GM23248 (cell line): ENCODE data around the gene ITM2C. TPM values are rescaled to one million over a fixed set of nuclear protein-coding genes. Genes with fewer than 3 reads are reported as not detected.

Experiments used
- DNase-seq: peaks from one replicate; pipeline ENCODE4 v3.0.0-alpha.2; 2015
- H2AFZ ChIP-seq: fragments of 200-600 bp; sonication (generic); 2 replicates; pipeline ENCODE4 v1.6.1; 2016; ENCODE audit warnings: antibody characterized with exemption
- H3F3A ChIP-seq: fragments of 200-600 bp; sonication (generic); 2 replicates; pipeline ENCODE4 v1.6.1; 2016; ENCODE audit warnings: mild to moderate bottlenecking, antibody characterized with exemption, mixed run types; ENCODE audit not compliant: insufficient read depth
- H3K27ac ChIP-seq: fragments of 200-600 bp; sonication (generic); 2 replicates; pipeline ENCODE4 v1.5.1; 2016; ENCODE audit warnings: mild to moderate bottlenecking
- H3K27me3 ChIP-seq: fragments of 200-600 bp; sonication (generic); replicated peaks from 2 replicates; pipeline ENCODE4 v1.6.1; 2016; ENCODE audit warnings: mild to moderate bottlenecking; ENCODE audit not compliant: insufficient read depth
- H3K36me3 ChIP-seq: fragments of 200-600 bp; sonication (generic); 2 replicates; pipeline ENCODE4 v1.6.1; 2016; ENCODE audit warnings: low read depth, mild to moderate bottlenecking
- H3K4me1 ChIP-seq: fragments of 200-600 bp; sonication (generic); 2 replicates; pipeline ENCODE4 v1.6.1; 2016; ENCODE audit warnings: mild to moderate bottlenecking; ENCODE audit not compliant: insufficient read depth
- H3K4me2 ChIP-seq: fragments of 200-600 bp; sonication (generic); one replicate; pipeline ENCODE4 v1.6.1; 2016; ENCODE audit warnings: mild to moderate bottlenecking; ENCODE audit not compliant: unreplicated experiment
- H3K4me3 ChIP-seq: fragments of 200-600 bp; sonication (generic); 2 replicates; pipeline ENCODE4 v1.5.1; 2016; ENCODE audit warnings: mild to moderate bottlenecking
- H3K79me2 ChIP-seq: fragments of 200-600 bp; sonication (generic); 2 replicates; pipeline ENCODE4 v1.6.1; 2016; ENCODE audit warnings: mild to moderate bottlenecking; ENCODE audit not compliant: insufficient read depth
- H3K9ac ChIP-seq: fragments of 200-600 bp; sonication (generic); 2 replicates; pipeline ENCODE4 v1.6.1; 2016; ENCODE audit warnings: mild to moderate bottlenecking
- H3K9me2 ChIP-seq: fragments of 200-600 bp; sonication (generic); 2 replicates; pipeline ENCODE4 v1.6.1; 2016; ENCODE audit warnings: mixed run types, mild to moderate bottlenecking, moderate library complexity; ENCODE audit not compliant: insufficient read depth
- H3K9me3 ChIP-seq: fragments of 200-600 bp; sonication (generic); one replicate; pipeline ENCODE4 v1.6.1; 2017; ENCODE audit warnings: low read depth
- H4K20me1 ChIP-seq: fragments of 200-600 bp; sonication (generic); 2 replicates; pipeline ENCODE4 v1.6.0; 2016; ENCODE audit not compliant: insufficient read depth
- EZH2 ChIP-seq: fragments of 200-600 bp; sonication (generic); IDR thresholded peaks from 2 replicates; pipeline ENCODE4 v1.6.1; 2018; ENCODE audit warnings: antibody characterized with exemption, mild to moderate bottlenecking; ENCODE audit not compliant: insufficient read depth, poor library complexity, severe bottlenecking
- EZH2phosphoT487 ChIP-seq: fragments of 200-600 bp; sonication (generic); IDR thresholded peaks from 2 replicates; pipeline ENCODE4 v1.6.1; 2018; ENCODE audit warnings: antibody characterized with exemption, moderate library complexity, mild to moderate bottlenecking, low read depth; ENCODE audit not compliant: insufficient read depth
- WGBS, 2 experiments: methylation state at CpG; one replicate each; pipeline ENCODE4 v1.1.6; 2015 to 2017; ENCODE audit warnings: low lambda C conversion rate in 2 of 2, low coverage in 1 of 2; ENCODE audit errors: missing lambda C conversion rate in 2 of 2; 5-methylcytosine and 5-hydroxymethylcytosine counted together
- in situ Hi-C: fragments of 300-500 bp; cut with MboI; formaldehyde crosslinking; loops from 2 replicates; pipeline ENCODE4 v1.15.0; 2020
- polyA plus RNA-seq: library from polyadenylated mRNA; unstranded; fragments of >200 nt; fragmentation: Nextera tagmentation; extraction: Ambion mirVana; gene quantifications from 2 replicates; pipeline ENCODE4 v1.2.1, GENCODE V29; 2016
- total RNA-seq: library from RNA; depleted of rRNA; stranded (reverse); fragments of >200 nt; shearing (Covaris generic); gene quantifications from 2 replicates; pipeline ENCODE4 v1.2.3, GENCODE V29; 2014

Gene ITM2C
- total and polyA plus RNA-seq, 2 experiments from 2014 or later, result 38.9 to 47.3 TPM

- H3K36me3 ChIP-seq, result no peaks in the 10 kb centered on the region
- peaks cover 37% of the 10 kb centered on the region for H3K27me3 ChIP-seq
- no peak overlapping the region for H3K4me3 ChIP-seq
- no peaks in the 10 kb centered on the region for H3K9me2 ChIP-seq
- no peaks in the 10 kb centered on the region for H3K9me3 ChIP-seq
- TF ChIP-seq EZH2phosphoT487, result no peak
- no peak for TF ChIP-seq EZH2
- H3K4me2 ChIP-seq, result no peak overlapping the region
- H3K79me2 ChIP-seq, result no peaks in the 10 kb centered on the region
- in situ Hi-C loops, result no loop called here
- H4K20me1 ChIP-seq, result no peaks in the 10 kb centered on the region
- no peak overlapping the region for H3K9ac ChIP-seq
- no peaks in the 10 kb centered on the region for H3K4me1 ChIP-seq
- H3F3A ChIP-seq, result no peaks in the 10 kb centered on the region
- no peak for DNase-seq
- WGBS, 2 experiments, result 31 to 33% methylated on average over 10 of the region's 10 CpGs
- no peak overlapping the region for H2AFZ ChIP-seq
- no peak overlapping the region for H3K27ac ChIP-seq
Measured at GRCh38 chr2:230900336-230900995, 35.7 kb downstream of the ITM2C start.

DNA sequence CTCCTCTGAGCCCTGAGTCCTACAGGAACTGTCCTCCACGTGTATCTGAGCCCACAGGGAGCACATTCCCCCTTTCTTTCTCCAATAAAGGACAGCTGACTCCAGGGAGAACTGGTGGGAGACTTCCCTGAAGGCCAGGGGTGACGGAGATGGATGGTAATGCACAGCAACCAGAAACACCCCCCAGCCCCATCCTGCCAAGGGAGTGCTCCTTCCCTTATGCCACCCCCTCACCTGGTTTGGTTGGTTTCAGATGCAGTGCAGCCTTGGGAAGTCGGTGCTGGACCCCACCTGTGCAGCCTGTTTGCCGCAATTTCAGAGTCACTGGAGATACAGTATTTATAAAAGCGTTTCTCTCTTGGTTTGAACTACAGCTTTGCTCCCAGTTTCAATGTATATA lies 36.3 kb downstream of the ITM2C start:
- Histone ChIP-seq H3K79me2 (no peaks in the 10 kb centered on the region), H3K4me2 (no peak overlapping the region), H3K27ac (no peak overlapping the region), H3K9me3 (no peaks in the 10 kb centered on the region), H3K9me2 (no peaks in the 10 kb centered on the region), H3K4me3 (no peak overlapping the region), H3K36me3 (no peaks in the 10 kb centered on the region), H3K4me1 (no peaks in the 10 kb centered on the region), H2AFZ (no peak overlapping the region), H4K20me1 (no peaks in the 10 kb centered on the region), H3K9ac (no peak overlapping the region), H3F3A (no peaks in the 10 kb centered on the region), H3K27me3 (peaks cover 37% of the 10 kb centered on the region)
- DNase-seq, result no peak
- in situ Hi-C loops, result no loop called here
- no peak for TF ChIP-seq EZH2
- WGBS, 2 experiments, result 33 to 40% methylated on average over 5 of the region's 5 CpGs

DNA sequence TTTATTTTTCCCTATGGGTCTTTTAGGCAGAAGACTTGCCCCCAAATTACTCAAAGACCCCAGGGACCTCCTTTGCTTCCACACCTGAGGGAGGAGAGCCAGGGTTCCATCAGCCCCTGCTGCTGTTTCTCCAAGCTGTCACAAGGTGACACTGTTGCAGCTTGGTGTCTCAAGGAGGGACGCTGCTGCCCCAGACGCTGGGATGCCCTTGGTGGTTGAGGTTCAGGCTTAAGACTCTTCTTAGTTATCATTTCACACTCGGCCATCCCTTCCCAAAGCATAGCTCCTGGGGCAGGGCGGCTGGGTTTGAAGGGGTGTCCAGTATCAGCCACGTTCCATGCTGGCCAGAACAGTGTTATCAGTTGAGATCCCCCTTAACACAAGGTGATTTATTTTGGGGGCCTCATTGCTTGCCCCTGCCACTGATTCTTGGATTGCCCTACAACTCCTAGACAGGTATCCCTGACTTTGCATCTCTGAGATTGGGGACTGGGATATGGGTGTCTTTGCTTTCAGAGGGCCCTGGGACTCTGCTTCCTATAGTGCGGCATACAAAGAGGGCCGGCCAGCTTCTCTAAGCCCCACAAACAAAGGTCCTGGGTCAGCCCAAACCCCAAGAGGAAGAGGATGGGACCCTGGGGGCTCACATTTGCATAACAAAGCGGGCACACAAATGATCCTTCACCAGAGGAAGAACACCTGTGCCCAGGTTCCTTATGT lies 37.6 kb downstream of the ITM2C start:
- DNase-seq, result peak; percentile 81
- Histone ChIP-seq H3K27ac (no peak overlapping the region), H3K9ac (no peak overlapping the region), H3K79me2 (no peaks in the 10 kb centered on the region), H2AFZ (no peak overlapping the region), H3K4me2 (no peak overlapping the region), H4K20me1 (no peaks in the 10 kb centered on the region), H3K4me1 (no peaks in the 10 kb centered on the region), H3F3A (no peaks in the 10 kb centered on the region), H3K27me3 (peaks cover 30% of the 10 kb centered on the region), H3K9me2 (no peaks in the 10 kb centered on the region), H3K4me3 (no peak overlapping the region), H3K36me3 (no peaks in the 10 kb centered on the region), H3K9me3 (no peaks in the 10 kb centered on the region)
- 28 to 30% methylated on average over 8 of the region's 8 CpGs for WGBS, 2 experiments
- no peak for TF ChIP-seq EZH2phosphoT487
- no peak for TF ChIP-seq EZH2
- in situ Hi-C loops, result no loop called here

DNA sequence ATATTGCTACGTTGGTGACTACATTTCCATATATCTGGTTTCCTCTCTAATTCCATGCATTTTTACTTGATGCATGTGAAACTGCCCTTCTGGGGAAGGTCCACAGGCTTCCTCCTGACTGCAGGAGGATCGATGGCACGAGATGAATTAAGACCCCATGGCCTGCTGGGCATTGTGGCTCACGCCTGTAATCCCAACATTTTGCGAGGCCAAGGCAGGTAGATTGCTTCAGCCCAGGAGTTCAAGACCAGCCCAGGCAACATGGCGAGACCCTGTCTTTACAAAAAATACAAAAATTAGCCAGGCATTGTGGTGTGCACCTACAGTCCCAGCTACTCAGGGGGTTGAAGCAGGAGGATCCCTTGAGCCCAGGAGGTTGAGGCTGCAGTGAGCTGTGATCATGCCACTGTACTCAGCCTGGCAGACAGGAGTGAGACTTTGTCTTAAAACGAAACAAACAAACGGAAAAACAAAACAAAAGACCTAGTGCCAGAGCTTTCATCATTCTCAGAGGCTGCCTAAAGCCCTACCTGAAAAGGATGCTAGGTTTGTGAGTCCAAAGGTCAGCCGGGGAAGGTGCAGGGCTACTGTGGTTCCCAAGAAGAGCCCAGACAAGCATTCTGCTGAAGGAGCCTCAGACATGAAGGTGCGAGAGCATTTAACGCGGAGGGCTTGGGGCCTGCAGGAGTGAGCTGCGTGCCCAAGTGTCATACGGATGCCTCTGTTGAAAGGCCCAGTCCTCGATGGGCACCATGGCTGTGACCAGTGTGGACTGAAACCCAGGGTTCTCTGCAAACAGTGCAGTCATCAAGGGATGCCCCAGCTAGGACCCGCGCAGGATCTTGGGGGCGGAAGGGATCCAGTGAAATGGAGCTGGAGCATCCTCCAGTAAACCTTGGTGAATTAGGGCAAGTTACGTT lies 38.7 kb downstream of the ITM2C start:
- no peak for DNase-seq
- no peaks in the 10 kb centered on the region for H3F3A ChIP-seq
- no peak overlapping the region for H3K4me2 ChIP-seq
- H3K9me3 ChIP-seq, result no peaks in the 10 kb centered on the region
- peaks cover 4% of the 10 kb centered on the region; the same call in 1 of the 2 replicates for H3K4me1 ChIP-seq
- H3K27ac ChIP-seq, result no peak overlapping the region
- 83 to 84% methylated on average over 19 of the region's 19 CpGs for WGBS, 2 experiments
- no peak overlapping the region for H3K9ac ChIP-seq
- H3K36me3 ChIP-seq, result no peaks in the 10 kb centered on the region
- H2AFZ ChIP-seq, result no peak overlapping the region
- TF ChIP-seq EZH2 (no peak), EZH2phosphoT487 (no peak)
- H4K20me1 ChIP-seq, result no peaks in the 10 kb centered on the region
- peaks cover 21% of the 10 kb centered on the region for H3K27me3 ChIP-seq
- no peaks in the 10 kb centered on the region for H3K9me2 ChIP-seq
- H3K79me2 ChIP-seq, result no peaks in the 10 kb centered on the region
- in situ Hi-C loops, result no loop called here
- H3K4me3 ChIP-seq, result no peak overlapping the region
